Upper lobe of left lung (tissue), 4 donors: Measurements from ENCODE around the gene BIRC6.

ENCODE experiments used
- CTCF ChIP-seq, 6 experiments: fragments of 450-650 bp in 4 of 6; fragments of 200-600 bp in 2 of 6; sonication (generic) in 2 of 6; IDR thresholded peaks; one replicate each; pipeline ENCODE4 v1.5.1; 2016 to 2019; ENCODE audit warnings: antibody characterized with exemption in 6 of 6
- EP300 ChIP-seq, 4 donors: sonication (generic); formaldehyde crosslinking; IDR thresholded peaks; one replicate each; pipeline ENCODE4 v1.5.1; 2017; ENCODE audit warnings: antibody characterized with exemption in 4 of 4, control low read depth in 2 of 4
- POLR2A ChIP-seq, 4 donors: fragments of 450-650 bp; IDR thresholded peaks; one replicate each; pipeline ENCODE4 v1.5.1; 2016 to 2017; ENCODE audit warnings: antibody characterized with exemption in 4 of 4, mild to moderate bottlenecking in 2 of 4
- POLR2AphosphoS5 ChIP-seq, 2 donors: sonication (generic); formaldehyde crosslinking; IDR thresholded peaks; one replicate each; pipeline ENCODE4 v1.5.1; 2017; ENCODE audit warnings: antibody characterized with exemption in 2 of 2

- TF ChIP-seq POLR2A (IDR thresholded peaks at IDR 0.05) (no peak), CTCF (IDR thresholded peaks at IDR 0.05) (no peak), EP300 (IDR thresholded peaks at IDR 0.05) (no peak), POLR2AphosphoS5 (IDR thresholded peaks at IDR 0.05) (no peak)
These were observed 100.0 kb downstream of the BIRC6 start for GRCh38 chr2:32456808-32457207.
